NK-92 (cell line): ENCODE results near the gene SHANK3.

Source experiments
- DNase-seq: peaks from one replicate; lab custom pipeline; 2025; ENCODE audit not compliant: unreplicated experiment; lab: John Stamatoyannopoulos, UW

Gene SHANK3

GRCh38 chr22:50698546-50698945 lies 25.9 kb downstream of the SHANK3 start:
- DNase-seq: no peak

- no peak for DNase-seq
Measured at GRCh38 chr22:50699001-50699755, 26.6 kb downstream of the SHANK3 start.

GRCh38 chr22:50699756-50700386 lies 27.2 kb downstream of the SHANK3 start:
- no peak for DNase-seq

GRCh38 chr22:50700387-50701075 lies 27.9 kb downstream of the SHANK3 start:
- no peak for DNase-seq

- no peak for DNase-seq
Measured at GRCh38 chr22:50701076-50701419, 28.4 kb downstream of the SHANK3 start.

GRCh38 chr22:50701428-50702154 lies 29.0 kb downstream of the SHANK3 start:
- DNase-seq: no peak

GRCh38 chr22:50702261-50702671 lies 29.6 kb downstream of the SHANK3 start:
- DNase-seq: no peak

- no peak for DNase-seq
Measured at GRCh38 chr22:50702821-50703725, 30.4 kb downstream of the SHANK3 start.

- DNase-seq: no peak
Measured at GRCh38 chr22:50703726-50704509, 31.3 kb downstream of the SHANK3 start.

GRCh38 chr22:50704510-50705218 lies 32.0 kb downstream of the SHANK3 start:
- no peak for DNase-seq

GRCh38 chr22:50705219-50705691 lies 32.6 kb downstream of the SHANK3 start:
- no peak for DNase-seq

- no peak for DNase-seq
Measured at GRCh38 chr22:50705851-50706351, 33.3 kb downstream of the SHANK3 start.

- DNase-seq: no peak
Measured at GRCh38 chr22:50706481-50707125, 34.0 kb downstream of the SHANK3 start.

GRCh38 chr22:50708474-50708873 lies 35.9 kb downstream of the SHANK3 start:
- no peak for DNase-seq

GRCh38 chr22:50708996-50709395 lies 36.4 kb downstream of the SHANK3 start:
- DNase-seq: no peak

- DNase-seq: no peak
Measured at GRCh38 chr22:50710221-50710620, 37.6 kb downstream of the SHANK3 start.

GRCh38 chr22:50710886-50711285 lies 38.3 kb downstream of the SHANK3 start:
- DNase-seq: no peak
